Activated CD4-positive, alpha-beta T cell treated with anti-CD3 and anti-CD28 coated beads for 4 hours (primary cell): Measurements from ENCODE around the gene HBM.
"Not testable (repeated sequence)": the region's sequence is repeated elsewhere in the genome, so short reads cannot be mapped to it uniquely, and the experiment has no call there.

Experiments
- DNase-seq, 2 donors: peaks; one replicate each; pipeline ENCODE4 v3.0.0-alpha.2; 2020

Gene HBM

DNA sequence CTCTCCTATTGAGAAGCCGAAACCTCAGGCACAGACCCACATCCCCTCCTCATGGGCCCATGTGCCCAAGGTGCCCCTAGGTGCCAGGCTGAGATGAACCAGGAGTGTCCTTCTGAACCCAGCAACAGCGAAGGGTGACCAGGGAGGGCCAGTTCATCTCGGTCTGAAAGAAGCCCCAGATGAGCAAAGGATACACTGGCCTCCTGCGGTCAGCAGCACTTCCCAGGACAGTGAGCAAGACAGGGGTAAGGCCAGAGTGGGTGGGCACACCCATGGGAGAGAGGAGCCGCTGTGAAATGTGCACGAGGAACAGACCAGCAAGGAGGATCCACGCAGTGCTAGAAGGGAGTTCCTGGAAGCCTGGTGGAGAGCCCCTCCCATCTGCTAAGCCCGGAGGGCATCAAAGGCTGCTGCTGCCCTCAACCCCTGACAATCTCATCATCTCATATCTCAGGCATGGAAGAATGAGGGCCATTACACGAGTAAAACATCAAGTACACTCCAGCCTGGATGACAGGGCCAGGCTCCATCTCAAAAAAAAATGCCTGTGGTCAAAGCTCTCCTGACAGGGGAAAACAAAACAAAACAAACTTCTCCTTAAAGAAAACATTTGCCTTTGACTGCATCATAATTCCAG lies 16.6 kb upstream of the HBM start:
- no peak for DNase-seq

DNA sequence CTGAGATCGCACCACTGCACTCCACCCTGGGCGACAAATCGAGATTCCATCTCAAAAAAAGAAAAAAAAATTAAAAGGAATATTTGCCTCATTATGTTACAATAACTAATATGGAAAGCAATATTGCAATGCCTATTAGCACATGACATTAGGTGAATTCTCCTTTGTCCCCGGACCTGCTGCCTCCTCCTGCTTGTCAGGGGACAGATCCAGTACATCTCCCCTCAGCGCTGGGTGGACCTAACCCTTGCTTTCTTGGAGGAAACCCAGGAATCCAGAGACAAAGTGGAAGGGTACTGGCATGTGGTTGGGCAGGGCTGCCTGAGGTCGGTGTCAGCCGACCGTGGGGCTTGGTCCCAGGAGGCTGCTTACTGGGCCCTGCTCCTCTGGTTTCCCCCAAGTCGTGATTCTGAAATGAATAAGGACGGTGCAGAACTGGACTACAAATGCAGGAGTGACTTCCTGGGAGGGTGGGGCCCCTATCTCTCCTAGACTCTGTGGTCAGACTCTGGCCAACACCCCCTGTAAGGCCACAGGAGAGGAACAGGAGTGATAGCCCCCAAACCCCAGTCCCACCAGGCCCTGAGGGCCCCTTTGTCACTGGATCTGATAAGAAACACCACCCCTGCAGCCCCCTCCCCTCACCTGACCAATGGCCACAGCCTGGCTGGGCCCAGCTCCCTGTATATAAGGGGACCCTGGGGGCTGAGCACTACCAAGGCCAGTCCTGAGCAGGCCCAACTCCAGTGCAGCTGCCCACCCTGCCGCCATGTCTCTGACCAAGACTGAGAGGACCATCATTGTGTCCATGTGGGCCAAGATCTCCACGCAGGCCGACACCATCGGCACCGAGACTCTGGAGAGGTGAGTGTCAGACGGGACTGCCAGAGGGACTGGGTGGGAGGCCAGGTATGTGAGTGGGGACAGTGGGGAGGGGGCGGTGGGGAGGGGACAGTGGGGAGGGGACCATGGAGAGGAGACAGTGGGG lies 13.3 kb upstream of the HBM start, which contains the start of gene HBZ:
Gene HBZ (plus strand): TSS at position 504 of the 988 bp plus-strand sequence. CDS start 266 bp downstream, at position 770.
- DNase-seq: no peak

DNA sequence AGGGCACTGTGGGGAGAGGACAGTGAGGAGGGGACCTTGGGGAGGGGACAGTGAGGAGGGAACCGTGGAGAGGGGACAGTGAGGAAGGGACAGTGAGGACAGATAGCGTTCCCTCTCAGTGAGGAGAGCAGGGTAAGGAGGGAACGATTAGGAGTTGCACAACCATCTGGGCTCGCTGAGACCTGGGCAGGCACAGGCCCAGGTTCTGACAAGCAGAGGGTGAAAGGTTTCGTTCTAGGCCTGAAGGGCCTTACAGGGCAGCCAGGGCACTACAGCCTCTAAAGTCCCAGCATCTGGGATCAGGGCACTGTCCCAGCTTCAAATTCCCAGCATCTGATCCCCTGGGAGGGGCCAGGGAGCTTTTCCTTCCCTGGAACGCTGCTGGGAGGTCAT lies 12.7 kb upstream of the HBM start:
- not testable (repeated sequence) for DNase-seq

DNA sequence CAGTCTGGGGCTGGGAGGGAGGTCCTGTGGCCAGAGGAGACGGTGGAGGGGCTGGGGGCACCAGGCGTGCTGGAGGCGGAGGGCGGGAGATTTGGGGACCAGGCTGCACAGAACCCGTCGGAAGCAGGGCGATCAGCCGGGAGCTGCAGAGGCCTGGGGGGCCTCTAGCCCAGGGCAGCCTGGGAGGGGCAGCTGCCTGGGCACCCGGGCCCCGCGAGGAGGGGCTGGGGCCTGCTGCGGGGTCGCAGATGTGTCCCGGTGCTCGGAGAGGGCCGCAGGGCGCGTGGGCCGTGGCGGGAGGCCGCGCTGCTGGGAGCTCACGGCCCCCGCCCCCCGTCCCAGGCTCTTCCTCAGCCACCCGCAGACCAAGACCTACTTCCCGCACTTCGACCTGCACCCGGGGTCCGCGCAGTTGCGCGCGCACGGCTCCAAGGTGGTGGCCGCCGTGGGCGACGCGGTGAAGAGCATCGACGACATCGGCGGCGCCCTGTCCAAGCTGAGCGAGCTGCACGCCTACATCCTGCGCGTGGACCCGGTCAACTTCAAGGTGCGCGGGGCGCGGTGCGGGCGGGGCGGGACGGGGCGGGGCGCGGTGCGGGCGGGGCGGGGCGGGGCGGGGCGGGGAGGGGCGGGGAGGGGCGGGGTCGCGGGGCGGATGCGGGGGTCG lies 12.1 kb upstream of the HBM start:
- not testable (repeated sequence) for DNase-seq

DNA sequence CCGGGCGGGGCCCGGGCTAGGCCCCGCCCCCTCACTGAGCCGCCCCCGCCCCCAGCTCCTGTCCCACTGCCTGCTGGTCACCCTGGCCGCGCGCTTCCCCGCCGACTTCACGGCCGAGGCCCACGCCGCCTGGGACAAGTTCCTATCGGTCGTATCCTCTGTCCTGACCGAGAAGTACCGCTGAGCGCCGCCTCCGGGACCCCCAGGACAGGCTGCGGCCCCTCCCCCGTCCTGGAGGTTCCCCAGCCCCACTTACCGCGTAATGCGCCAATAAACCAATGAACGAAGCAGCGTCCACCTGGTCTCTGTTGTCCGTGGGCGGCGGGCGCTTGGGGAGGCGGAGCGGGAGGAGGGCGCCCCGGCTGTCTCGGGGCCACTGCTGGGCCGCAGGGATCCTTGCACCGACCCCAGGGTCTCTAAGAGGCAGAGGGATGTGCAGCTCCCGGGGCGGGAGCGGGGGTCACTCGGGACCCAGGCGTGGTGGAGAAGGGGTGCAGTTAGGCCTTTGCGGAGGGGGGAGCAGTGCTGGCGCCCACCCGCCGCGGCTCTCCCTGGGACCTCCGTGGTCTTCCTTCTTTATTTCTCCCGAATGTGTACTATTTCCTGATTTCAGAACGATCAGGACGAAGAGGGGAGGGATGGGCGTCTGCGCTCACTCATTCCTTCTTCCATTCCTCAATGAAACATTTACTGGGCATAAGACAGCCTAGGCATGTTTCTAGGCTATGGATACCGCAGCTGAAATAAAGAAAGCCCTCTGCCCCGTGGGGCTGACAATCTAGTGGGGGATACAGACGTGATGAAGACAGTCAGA lies 11.4 kb upstream of the HBM start:
- no peak for DNase-seq

DNA sequence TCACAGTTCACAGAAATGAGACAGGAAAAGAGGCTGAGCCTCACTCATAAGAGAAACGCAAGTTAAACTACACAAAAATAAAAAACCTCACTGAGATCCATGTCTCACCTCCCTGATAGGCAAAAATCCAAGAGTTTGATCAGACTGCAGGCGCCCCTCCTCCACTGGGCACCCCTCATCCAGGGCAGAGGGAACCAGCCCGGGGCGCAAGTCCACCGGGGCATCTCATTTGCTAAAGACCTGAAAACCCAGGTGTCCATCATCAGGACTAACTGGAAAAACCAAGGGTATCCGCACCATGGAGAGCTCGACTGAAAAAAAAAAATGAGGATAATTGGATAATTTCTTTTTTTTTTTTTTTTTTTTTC lies 10.8 kb upstream of the HBM start:
- no peak for DNase-seq

DNA sequence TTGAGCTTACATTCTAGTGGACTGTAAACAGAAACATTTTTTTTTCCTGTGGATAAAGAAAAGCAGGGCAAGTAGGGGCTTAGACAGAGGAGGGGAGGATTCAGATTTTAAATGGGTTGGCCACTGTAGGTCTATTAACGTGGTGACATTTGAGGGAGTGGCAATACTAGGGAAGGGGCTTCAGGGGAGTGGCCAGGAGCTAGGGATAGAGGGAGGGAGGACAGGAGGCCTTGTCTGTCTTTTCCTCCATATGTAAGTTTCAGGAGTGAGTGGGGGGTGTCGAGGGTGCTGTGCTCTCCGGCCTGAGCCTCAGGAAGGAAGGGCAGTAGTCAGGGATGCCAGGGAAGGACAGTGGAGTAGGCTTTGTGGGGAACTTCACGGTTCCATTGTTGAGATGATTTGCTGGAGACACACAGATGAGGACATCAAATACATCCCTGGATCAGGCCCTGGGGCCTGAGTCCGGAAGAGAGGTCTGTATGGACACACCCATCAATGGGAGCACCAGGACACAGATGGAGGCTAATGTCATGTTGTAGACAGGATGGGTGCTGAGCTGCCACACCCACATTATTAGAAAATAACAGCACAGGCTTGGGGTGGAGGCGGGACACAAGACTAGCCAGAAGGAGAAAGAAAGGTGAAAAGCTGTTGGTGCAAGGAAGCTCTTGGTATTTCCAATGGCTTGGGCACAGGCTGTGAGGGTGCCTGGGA lies 6.5 kb upstream of the HBM start:
- no peak for DNase-seq

DNA sequence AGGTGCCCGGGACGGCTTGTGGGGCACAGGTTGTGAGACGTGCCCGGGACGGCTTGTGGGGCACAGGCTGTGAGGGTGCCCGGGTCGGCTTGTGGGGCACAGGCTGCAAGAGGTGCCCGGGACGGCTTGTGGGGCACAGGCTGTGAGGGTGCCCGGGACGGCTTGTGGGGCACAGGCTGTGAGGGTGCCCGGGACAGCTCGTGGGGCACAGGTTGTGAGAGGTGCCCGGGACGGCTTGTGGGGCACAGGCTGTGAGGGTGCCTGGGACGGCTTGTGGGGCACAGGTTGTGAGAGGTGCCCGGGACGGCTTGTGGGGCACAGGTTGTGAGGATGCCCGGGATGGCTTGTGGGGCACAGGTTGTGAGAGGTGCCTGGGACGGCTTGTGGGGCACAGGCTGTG lies 5.5 kb upstream of the HBM start:
- not testable (repeated sequence) for DNase-seq

DNA sequence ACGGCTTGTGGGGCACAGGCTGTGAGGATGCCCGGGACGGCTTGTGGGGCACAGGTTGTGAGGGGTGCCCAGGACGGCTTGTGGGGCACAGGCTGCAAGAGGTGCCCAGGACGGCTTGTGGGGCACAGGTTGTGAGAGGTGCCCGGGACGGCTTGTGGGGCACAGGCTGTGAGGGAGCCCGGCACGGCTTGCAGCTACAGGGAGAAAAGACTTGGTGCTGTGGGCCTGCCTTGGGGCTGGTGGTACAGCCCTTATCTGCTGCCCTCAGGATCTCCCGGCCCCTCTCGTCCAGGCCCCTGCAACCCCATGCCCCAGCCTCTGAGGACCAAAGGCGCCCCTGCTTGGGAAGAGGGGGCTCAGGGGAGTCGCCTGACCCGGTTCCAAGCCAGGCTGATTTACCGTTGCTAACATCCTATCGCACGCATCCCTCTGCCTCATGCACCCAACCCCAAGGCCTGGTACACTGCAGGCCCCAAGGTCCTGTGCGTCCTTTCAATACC lies 5.0 kb upstream of the HBM start:
- no peak for DNase-seq

DNA sequence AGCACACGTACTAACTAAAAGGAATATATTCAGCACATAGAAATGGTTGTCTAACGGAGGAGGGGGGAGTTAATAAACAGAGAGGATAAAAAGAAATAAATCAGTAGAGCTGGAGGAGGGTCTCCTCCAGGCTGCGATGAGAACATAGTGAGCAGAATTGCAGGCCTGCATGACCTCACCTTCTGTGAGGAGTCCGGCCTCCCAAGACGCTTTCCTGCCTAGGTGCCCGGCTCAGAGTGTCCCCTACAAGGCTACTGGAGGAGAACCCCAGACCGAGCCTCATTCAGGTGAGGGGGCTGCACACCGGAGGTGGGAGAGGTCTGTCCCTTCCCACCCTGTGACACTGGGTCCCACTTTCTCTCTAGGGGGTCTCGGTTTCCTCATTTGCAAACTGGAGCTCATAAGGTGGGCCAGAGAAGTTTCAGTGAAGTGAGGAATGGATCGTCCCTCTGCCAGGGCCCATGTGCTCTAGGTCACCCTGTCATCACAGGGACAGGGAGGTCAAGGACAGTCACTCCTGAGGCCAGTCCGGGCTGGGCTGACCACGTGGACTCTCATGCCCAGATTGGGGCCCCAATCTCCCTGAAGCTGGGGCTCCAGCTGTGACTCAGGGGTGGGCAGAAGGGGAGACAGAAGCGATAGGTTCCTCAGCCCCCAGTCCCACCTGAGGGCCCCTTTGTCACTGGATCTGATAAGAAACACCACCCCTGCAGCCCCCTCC lies 3.3 kb upstream of the HBM start:
- no peak for DNase-seq

DNA sequence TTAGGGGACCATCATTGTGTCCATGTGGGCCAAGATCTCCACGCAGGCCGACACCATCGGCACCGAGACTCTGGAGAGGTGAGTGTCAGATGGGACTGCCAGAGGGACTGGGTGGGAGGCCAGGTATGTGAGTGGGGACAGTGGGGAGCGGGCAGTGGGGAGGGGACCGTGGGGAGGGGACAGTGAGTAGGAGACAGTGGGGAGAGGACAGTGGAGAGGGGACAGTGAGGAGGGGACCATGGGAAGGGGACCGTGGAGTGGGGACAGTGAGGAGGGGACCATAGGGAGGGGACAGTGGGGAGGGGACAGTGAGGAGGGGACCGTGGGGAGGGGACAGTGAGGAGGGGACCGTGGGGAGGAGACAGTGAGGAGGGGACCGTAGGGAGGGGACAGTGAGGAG lies 2.6 kb upstream of the HBM start:
- not testable (repeated sequence) for DNase-seq

DNA sequence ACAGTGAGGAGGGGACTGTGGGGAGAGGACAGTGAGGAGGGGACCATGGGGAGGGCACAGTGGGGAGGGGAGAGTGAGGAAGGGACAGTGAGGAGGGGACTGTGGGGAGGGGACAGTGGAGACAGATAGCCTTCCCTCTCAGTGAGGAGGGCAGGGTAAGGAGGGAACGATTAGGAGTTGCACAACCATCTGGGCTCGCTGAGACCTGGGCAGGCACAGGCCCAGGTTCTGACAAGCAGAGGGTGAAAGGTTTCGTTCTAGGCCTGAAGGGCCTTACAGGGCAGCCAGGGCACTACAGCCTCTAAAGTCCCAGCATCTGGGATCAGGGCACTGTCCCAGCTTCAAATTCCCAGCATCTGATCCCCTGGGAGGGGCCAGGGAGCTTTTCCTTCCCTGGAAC lies 2.1 kb upstream of the HBM start:
- not testable (repeated sequence) for DNase-seq

DNA sequence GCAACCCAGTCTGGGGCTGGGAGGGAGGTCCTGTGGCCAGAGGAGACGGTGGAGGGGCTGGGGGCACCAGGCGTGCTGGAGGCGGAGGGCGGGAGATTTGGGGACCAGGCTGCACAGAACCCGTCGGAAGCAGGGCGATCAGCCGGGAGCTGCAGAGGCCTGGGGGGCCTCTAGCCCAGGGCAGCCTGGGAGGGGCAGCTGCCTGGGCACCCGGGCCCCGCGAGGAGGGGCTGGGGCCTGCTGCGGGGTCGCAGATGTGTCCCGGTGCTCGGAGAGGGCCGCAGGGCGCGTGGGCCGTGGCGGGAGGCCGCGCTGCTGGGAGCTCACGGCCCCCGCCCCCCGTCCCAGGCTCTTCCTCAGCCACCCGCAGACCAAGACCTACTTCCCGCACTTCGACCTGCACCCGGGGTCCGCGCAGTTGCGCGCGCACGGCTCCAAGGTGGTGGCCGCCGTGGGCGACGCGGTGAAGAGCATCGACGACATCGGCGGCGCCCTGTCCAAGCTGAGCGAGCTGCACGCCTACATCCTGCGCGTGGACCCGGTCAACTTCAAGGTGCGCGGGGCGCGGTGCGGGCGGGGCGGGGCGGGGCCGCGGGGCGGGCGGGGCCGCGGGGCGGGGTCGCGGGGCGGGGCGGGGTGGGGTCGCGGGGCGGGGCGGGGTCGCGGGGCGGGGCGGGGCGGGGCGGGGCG lies 1.5 kb upstream of the HBM start:
- DNase-seq: not testable (repeated sequence)

DNA sequence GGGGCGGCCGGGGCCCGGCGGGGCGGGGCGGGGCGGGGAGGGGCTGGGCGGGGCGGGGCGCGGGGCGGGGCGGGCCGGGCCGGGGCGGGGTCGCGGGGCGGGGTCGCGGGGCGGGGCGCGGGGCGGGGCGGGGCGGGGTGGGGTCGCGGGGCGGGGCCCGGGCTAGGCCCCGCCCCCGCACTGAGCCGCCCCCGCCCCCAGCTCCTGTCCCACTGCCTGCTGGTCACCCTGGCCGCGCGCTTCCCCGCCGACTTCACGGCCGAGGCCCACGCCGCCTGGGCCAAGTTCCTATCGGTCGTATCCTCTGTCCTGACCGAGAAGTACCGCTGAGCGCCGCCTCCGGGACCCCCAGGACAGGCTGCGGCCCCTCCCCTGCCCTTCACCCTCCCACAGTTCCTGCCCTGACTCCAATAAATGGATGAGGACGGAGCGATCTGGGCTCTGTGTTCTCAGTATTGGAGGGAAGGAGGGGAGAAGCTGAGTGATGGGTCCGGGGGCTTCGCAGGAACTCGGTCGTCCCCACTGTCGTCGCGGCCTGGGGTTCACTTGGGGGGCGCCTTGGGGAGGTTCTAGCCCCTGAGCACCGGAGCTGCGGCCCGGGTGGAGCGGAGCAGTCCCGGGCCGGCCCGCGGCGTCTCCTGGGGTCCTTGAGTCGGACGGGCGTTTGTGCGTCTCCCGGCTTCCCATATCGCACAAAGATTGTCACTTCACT lies 795 bp upstream of the HBM start:
- no peak for DNase-seq

DNA sequence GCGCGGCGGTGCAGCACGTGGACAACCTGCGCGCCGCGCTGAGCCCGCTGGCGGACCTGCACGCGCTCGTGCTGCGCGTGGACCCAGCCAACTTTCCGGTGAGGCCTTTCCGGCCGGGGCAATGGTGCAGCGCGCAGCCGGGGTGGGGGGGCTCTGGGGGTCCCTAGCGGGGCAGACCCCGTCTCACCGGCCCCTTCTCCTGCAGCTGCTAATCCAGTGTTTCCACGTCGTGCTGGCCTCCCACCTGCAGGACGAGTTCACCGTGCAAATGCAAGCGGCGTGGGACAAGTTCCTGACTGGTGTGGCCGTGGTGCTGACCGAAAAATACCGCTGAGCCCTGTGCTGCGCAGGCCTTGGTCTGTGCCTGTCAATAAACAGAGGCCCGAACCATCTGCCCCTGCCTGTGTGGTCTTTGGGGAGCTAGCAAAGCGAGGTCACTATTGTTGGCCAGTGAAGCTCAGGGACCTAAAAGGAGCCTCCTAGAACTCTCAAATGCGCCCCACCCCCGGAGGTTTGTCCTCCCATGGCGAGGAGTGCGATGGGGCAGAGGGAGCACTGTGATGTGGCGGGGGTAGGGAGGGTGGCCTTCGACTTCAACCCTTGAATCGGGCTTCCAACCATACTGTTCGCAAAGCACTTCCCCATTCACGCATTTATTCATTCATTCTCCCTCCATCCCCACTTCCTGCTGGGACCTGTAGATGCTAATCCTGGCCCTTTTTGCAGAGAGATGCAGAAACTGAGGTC lies 770 bp downstream of the HBM start:
- DNase-seq: no peak

DNA sequence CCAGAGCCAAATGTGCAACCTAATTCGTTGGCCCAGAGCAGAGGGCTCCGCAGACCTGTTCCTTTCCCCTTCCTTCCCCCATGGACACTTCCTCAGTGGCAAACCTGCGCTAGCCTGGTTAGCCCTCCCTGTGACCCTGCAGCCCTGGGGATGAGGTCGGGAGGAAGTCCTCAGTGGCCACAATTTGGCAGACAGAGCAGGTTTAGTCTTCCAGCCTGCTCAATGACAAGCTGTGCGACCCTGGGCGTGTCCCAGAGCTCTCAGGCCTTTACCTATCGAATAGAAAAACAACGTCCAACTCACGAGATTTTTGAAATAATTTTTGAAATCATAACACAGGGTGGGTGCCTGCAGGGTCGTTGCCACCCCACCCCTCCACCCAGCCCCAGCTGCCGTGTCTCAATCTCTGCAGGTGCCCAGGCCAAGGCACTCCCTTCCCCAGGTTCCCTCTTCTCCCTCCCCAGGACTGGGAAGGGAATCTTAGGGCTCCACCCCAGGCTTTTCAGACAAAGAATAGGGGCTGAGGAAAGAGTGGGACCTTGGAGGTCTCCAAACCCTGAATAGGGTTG lies 1.4 kb downstream of the HBM start:
- DNase-seq: no peak

DNA sequence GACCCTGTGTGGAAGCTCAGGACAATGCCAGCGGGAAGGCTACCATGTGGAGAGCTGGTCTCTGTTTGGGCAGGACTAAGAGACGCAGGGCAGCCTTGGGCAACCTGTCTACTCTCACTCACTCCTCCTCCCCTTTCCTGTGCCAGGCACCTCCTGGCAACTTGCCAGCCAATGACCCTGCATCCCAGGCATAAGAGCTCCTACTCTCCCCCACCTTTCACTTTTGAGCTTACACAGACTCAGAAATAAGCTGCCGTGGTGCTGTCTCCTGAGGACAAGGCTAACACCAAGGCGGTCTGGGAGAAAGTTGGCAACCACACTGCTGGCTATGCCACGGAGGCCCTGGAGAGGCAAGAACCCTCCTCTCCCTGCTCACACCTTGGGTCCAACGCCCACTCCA lies 2.6 kb downstream of the HBM start:
- no peak for DNase-seq

DNA sequence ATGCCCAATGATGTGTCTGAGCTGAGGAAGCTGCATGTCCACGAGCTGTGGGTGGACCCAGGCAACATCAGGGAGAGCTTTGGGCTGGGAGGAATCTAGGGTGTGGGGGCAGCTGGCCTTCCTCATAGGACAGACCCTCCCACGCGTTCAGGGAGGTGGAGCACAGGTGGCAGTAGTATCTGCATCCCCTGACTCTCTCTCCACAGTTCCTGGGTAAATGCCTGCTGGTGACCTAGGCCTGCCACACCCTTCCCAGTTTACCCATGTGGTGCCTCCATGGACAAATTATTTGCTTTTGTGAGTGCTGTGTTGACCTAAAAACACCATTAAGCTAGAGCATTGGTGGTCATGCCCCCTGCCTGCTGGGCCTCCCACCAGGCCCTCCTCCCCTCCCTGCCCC lies 3.2 kb downstream of the HBM start:
- no peak for DNase-seq

DNA sequence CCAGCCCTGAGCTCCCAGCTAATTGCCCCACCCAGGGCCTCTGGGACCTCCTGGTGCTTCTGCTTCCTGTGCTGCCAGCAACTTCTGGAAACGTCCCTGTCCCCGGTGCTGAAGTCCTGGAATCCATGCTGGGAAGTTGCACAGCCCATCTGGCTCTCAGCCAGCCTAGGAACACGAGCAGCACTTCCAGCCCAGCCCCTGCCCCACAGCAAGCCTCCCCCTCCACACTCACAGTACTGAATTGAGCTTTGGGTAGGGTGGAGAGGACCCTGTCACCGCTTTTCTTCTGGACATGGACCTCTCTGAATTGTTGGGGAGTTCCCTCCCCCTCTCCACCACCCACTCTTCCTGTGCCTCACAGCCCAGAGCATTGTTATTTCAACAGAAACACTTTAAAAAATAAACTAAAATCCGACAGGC lies 4.3 kb downstream of the HBM start:
- not testable (repeated sequence) for DNase-seq
